ENCODE data around the gene ABO. TPM values are rescaled to one million over a fixed set of nuclear protein-coding genes. Genes with fewer than 3 reads are reported as not detected.
"Not testable (repeated sequence)": the region's sequence is repeated elsewhere in the genome, so short reads cannot be mapped to it uniquely, and the experiment has no call there.

The ABO gene
- total and polyA plus RNA-seq, 4 donors: 3.9 to 23.0 (median 9.3) TPM

DNA sequence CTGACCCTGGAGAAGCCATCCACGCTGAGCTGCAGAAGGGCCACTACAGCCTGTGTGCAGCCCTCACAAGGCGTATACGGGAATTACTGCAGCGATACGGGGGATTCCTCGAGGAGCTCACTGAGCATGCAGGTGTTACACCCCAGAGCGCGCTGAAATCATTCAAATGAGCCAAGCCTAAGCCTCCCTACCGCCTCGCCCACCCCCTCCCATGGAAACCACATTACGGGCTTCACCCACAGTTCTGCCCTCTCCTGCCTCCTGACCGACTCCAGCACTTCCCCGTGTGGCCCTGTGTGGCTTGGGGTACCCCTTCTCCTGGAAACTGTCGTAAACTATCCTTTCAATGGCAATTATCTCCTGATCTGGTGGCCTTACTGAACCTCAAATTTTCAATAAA, 47.7 kb upstream of the ABO start:
- H3K36me3 ChIP-seq (ENCODE audit: control insufficient read depth in 4 of 4, insufficient read depth in 4 of 4, low read length in 4 of 4): no peaks in the 10 kb centered on the region
- H3K9ac ChIP-seq (ENCODE audit: insufficient read depth in 1 of 2, low read length in 2 of 2): no peak overlapping the region
- H3K4me1 ChIP-seq (ENCODE audit: control insufficient read depth in 5 of 5, insufficient read depth in 5 of 5, low read length in 5 of 5): no peaks in the 10 kb centered on the region
- no peak for DNase-seq
- 68 to 78% methylated on average over 14 of the region's 14 CpGs for WGBS, 2 donors
- no peak for ATAC-seq (ENCODE audit: insufficient read depth, low FRiP score)
- peaks cover 0 to 3% (median 0%) of the 10 kb centered on the region in 4 donors for H3K9me3 ChIP-seq (ENCODE audit: control insufficient read depth in 4 of 4, insufficient read depth in 3 of 4, low read length in 3 of 4)
- H3K4me3 ChIP-seq: no peak overlapping the region
- TF ChIP-seq CTCF (IDR thresholded peaks at IDR 0.05; ENCODE audit: control extremely low read depth, extremely low read depth): no peak
- H3K27me3 ChIP-seq (ENCODE audit: control insufficient read depth in 3 of 3, insufficient read depth in 3 of 3, low read length in 2 of 3): no peaks in the 10 kb centered on the region
- no peak overlapping the region for H3K27ac ChIP-seq (ENCODE audit: low read depth in 1 of 2, low read length in 1 of 2)

- H3K36me3 ChIP-seq (ENCODE audit: control insufficient read depth in 4 of 4, insufficient read depth in 4 of 4, low read length in 4 of 4): no peaks in the 10 kb centered on the region
- DNase-seq: no peak
- H3K27me3 ChIP-seq (ENCODE audit: control insufficient read depth in 3 of 3, insufficient read depth in 3 of 3, low read length in 2 of 3): no peaks in the 10 kb centered on the region
- no peak overlapping the region for H3K27ac ChIP-seq (ENCODE audit: low read depth in 1 of 2, low read length in 1 of 2)
- WGBS, 2 donors: 83 to 88% methylated on average over 13 of the region's 13 CpGs
- H3K4me1 ChIP-seq (ENCODE audit: control insufficient read depth in 5 of 5, insufficient read depth in 5 of 5, low read length in 5 of 5): no peaks in the 10 kb centered on the region
- no peak overlapping the region for H3K4me3 ChIP-seq
- H3K9me3 ChIP-seq (ENCODE audit: control insufficient read depth in 4 of 4, insufficient read depth in 3 of 4, low read length in 3 of 4): peaks cover 0 to 3% (median 0%) of the 10 kb centered on the region in 4 donors
- H3K9ac ChIP-seq (ENCODE audit: insufficient read depth in 1 of 2, low read length in 2 of 2): no peak overlapping the region
- no peak for ATAC-seq (ENCODE audit: insufficient read depth, low FRiP score)
- no peak for TF ChIP-seq CTCF (IDR thresholded peaks at IDR 0.05; ENCODE audit: control extremely low read depth, extremely low read depth)
Measured at GRCh38 chr9:133321411-133321935, 46.5 kb upstream of the ABO start.

DNA sequence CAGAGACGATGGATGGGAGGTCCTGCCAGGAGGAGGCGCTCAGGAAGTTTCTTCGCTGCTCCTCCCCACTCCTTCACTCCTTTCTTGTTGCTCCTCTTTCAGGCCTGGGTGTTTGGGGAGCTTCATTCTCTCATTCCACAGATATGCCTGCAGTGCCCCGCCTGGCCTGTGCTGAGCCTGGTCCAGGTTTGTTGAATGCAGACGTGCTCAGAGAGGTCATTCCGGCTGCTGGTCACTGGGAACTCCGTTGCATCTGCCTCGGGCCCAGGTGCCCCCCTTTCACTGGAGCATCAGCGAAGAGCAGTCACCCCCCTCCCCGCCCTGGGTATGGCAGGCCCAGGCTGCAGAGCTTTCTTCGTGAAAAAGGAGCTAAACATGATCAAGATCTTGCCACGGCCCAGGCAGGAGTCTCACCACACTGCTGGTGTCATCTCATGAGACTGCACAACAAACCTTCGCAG, 45.5 kb upstream of the ABO start:
- H3K4me3 ChIP-seq: no peak overlapping the region
- DNase-seq (no peak), ATAC-seq (ENCODE audit: insufficient read depth, low FRiP score) (no peak)
- H3K9me3 ChIP-seq (ENCODE audit: control insufficient read depth in 4 of 4, insufficient read depth in 3 of 4, low read length in 3 of 4): peaks cover 0 to 3% (median 0%) of the 10 kb centered on the region in 4 donors
- WGBS, 2 donors: 80 to 89% methylated on average over 13 of the region's 13 CpGs
- H3K27me3 ChIP-seq (ENCODE audit: control insufficient read depth in 3 of 3, insufficient read depth in 3 of 3, low read length in 2 of 3): no peaks in the 10 kb centered on the region
- H3K4me1 ChIP-seq (ENCODE audit: control insufficient read depth in 5 of 5, insufficient read depth in 5 of 5, low read length in 5 of 5): no peaks in the 10 kb centered on the region
- H3K36me3 ChIP-seq (ENCODE audit: control insufficient read depth in 4 of 4, insufficient read depth in 4 of 4, low read length in 4 of 4): no peaks in the 10 kb centered on the region
- H3K27ac ChIP-seq (ENCODE audit: low read depth in 1 of 2, low read length in 1 of 2): no peak overlapping the region
- no peak overlapping the region for H3K9ac ChIP-seq (ENCODE audit: insufficient read depth in 1 of 2, low read length in 2 of 2)
- TF ChIP-seq CTCF (IDR thresholded peaks at IDR 0.05; ENCODE audit: control extremely low read depth, extremely low read depth): no peak

DNA sequence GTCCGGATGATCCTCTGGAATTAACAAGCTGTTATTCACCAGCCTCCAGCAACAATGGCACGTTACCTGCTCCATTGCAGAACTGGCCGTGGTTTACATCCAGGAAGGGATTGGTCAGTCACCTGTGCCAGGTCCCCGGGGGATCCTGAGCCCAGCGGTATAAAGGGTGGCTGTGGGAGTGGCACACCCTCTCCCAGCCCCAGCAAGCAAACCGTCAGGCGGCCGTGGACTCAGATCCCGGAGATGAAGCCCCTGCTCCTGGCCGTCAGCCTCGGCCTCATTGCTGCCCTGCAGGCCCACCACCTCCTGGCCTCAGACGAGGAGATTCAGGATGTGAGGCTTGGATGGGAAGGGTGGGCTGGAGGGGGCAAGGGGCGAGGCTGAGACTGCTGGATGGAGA, 42.5 kb upstream of the ABO start:
- DNase-seq; H3K9ac ChIP-seq (ENCODE audit: insufficient read depth in 1 of 2, low read length in 2 of 2); H3K9me3 ChIP-seq (ENCODE audit: control insufficient read depth in 4 of 4, insufficient read depth in 3 of 4, low read length in 3 of 4); ATAC-seq (ENCODE audit: insufficient read depth, low FRiP score); H3K4me1 ChIP-seq (ENCODE audit: control insufficient read depth in 5 of 5, insufficient read depth in 5 of 5, low read length in 5 of 5); H3K4me3 ChIP-seq; H3K27me3 ChIP-seq (ENCODE audit: control insufficient read depth in 3 of 3, insufficient read depth in 3 of 3, low read length in 2 of 3); H3K36me3 ChIP-seq (ENCODE audit: control insufficient read depth in 4 of 4, insufficient read depth in 4 of 4, low read length in 4 of 4); H3K27ac ChIP-seq (ENCODE audit: low read depth in 1 of 2, low read length in 1 of 2): not testable (repeated sequence)
- 82 to 90% methylated on average over 13 of the region's 13 CpGs for WGBS, 2 donors
